ENCODE results near the gene C1QA.

GRCh38 chr1:22676916-22677583, 40.6 kb downstream of the C1QA start:
- TF ChIP-seq POLR2A (IDR thresholded peaks at IDR 0.05) (no peak), CTCF (IDR thresholded peaks at IDR 0.05) (no peak)
